ENCODE data around the gene TMEM184A.

Gene TMEM184A

GRCh38 chr7:1558841-1559625, 3.0 kb upstream of the TMEM184A start:
- peaks cover 28% of the 10 kb centered on the region for H3K4me1 ChIP-seq (ENCODE audit: insufficient read depth, low read length)
- no peak overlapping the region for H2AFZ ChIP-seq (ENCODE audit: low read depth, low read length)
- no peaks in the 10 kb centered on the region for H3K36me3 ChIP-seq (ENCODE audit: insufficient read depth, low read length)
- H3K9me3 ChIP-seq (ENCODE audit: low read length), result no peaks in the 10 kb centered on the region
- no peak overlapping the region for H3K4me3 ChIP-seq (ENCODE audit: low read length)
- H3K27me3 ChIP-seq (ENCODE audit: insufficient read depth, low read length), result peaks cover 15% of the 10 kb centered on the region

GRCh38 chr7:1558181-1558811, 2.3 kb upstream of the TMEM184A start:
- H3K4me1 ChIP-seq (ENCODE audit: insufficient read depth, low read length), result peaks cover 28% of the 10 kb centered on the region
- H3K36me3 ChIP-seq (ENCODE audit: insufficient read depth, low read length), result no peaks in the 10 kb centered on the region
- H2AFZ ChIP-seq (ENCODE audit: low read depth, low read length), result no peak overlapping the region
- no peaks in the 10 kb centered on the region for H3K9me3 ChIP-seq (ENCODE audit: low read length)
- peaks cover 15% of the 10 kb centered on the region for H3K27me3 ChIP-seq (ENCODE audit: insufficient read depth, low read length)
- H3K4me3 ChIP-seq (ENCODE audit: low read length), result no peak overlapping the region

GRCh38 chr7:1557771-1558170, 1.8 kb upstream of the TMEM184A start:
- H3K9me3 ChIP-seq (ENCODE audit: low read length), result no peaks in the 10 kb centered on the region
- no peak overlapping the region for H2AFZ ChIP-seq (ENCODE audit: low read depth, low read length)
- no peaks in the 10 kb centered on the region for H3K36me3 ChIP-seq (ENCODE audit: insufficient read depth, low read length)
- peaks cover 28% of the 10 kb centered on the region for H3K4me1 ChIP-seq (ENCODE audit: insufficient read depth, low read length)
- no peak overlapping the region for H3K4me3 ChIP-seq (ENCODE audit: low read length)
- peaks cover 15% of the 10 kb centered on the region for H3K27me3 ChIP-seq (ENCODE audit: insufficient read depth, low read length)

- no peaks in the 10 kb centered on the region for H3K9me3 ChIP-seq (ENCODE audit: low read length)
- no peak overlapping the region for H2AFZ ChIP-seq (ENCODE audit: low read depth, low read length)
- peaks cover 15% of the 10 kb centered on the region for H3K27me3 ChIP-seq (ENCODE audit: insufficient read depth, low read length)
- no peak overlapping the region for H3K4me3 ChIP-seq (ENCODE audit: low read length)
- H3K4me1 ChIP-seq (ENCODE audit: insufficient read depth, low read length), result peaks cover 24% of the 10 kb centered on the region
- no peaks in the 10 kb centered on the region for H3K36me3 ChIP-seq (ENCODE audit: insufficient read depth, low read length)
Measured at GRCh38 chr7:1557006-1557405, 1.0 kb upstream of the TMEM184A start.

GRCh38 chr7:1555046-1555812, 776 bp downstream of the TMEM184A start:
- Histone ChIP-seq H3K27me3 (ENCODE audit: insufficient read depth, low read length) (peaks cover 12% of the 10 kb centered on the region), H3K36me3 (ENCODE audit: insufficient read depth, low read length) (no peaks in the 10 kb centered on the region), H3K4me1 (ENCODE audit: insufficient read depth, low read length) (peaks cover 24% of the 10 kb centered on the region), H3K9me3 (ENCODE audit: low read length) (no peaks in the 10 kb centered on the region), H2AFZ (ENCODE audit: low read depth, low read length) (peak overlapping the region; percentile 7), H3K4me3 (ENCODE audit: low read length) (no peak overlapping the region)

GRCh38 chr7:1554333-1555045, 1.5 kb downstream of the TMEM184A start:
- Histone ChIP-seq H3K4me1 (ENCODE audit: insufficient read depth, low read length) (peaks cover 18% of the 10 kb centered on the region), H3K36me3 (ENCODE audit: insufficient read depth, low read length) (no peaks in the 10 kb centered on the region), H3K4me3 (ENCODE audit: low read length) (no peak overlapping the region), H2AFZ (ENCODE audit: low read depth, low read length) (no peak overlapping the region), H3K27me3 (ENCODE audit: insufficient read depth, low read length) (peaks cover 9% of the 10 kb centered on the region), H3K9me3 (ENCODE audit: low read length) (no peaks in the 10 kb centered on the region)

GRCh38 chr7:1553512-1554210, 2.3 kb downstream of the TMEM184A start:
- Histone ChIP-seq H3K4me1 (ENCODE audit: insufficient read depth, low read length) (peaks cover 14% of the 10 kb centered on the region), H3K9me3 (ENCODE audit: low read length) (no peaks in the 10 kb centered on the region), H3K27me3 (ENCODE audit: insufficient read depth, low read length) (peaks cover 14% of the 10 kb centered on the region), H2AFZ (ENCODE audit: low read depth, low read length) (no peak overlapping the region), H3K4me3 (ENCODE audit: low read length) (no peak overlapping the region), H3K36me3 (ENCODE audit: insufficient read depth, low read length) (no peaks in the 10 kb centered on the region)

GRCh38 chr7:1552200-1552599, 3.8 kb downstream of the TMEM184A start:
- Histone ChIP-seq H3K27me3 (ENCODE audit: insufficient read depth, low read length) (peaks cover 21% of the 10 kb centered on the region), H3K9me3 (ENCODE audit: low read length) (no peaks in the 10 kb centered on the region), H3K4me1 (ENCODE audit: insufficient read depth, low read length) (peaks cover 12% of the 10 kb centered on the region), H3K36me3 (ENCODE audit: insufficient read depth, low read length) (no peaks in the 10 kb centered on the region), H3K4me3 (ENCODE audit: low read length) (no peak overlapping the region), H2AFZ (ENCODE audit: low read depth, low read length) (no peak overlapping the region)

GRCh38 chr7:1550846-1551155, 5.2 kb downstream of the TMEM184A start:
- Histone ChIP-seq H3K9me3 (ENCODE audit: low read length) (no peaks in the 10 kb centered on the region), H3K4me3 (ENCODE audit: low read length) (no peak overlapping the region), H3K36me3 (ENCODE audit: insufficient read depth, low read length) (no peaks in the 10 kb centered on the region), H3K27me3 (ENCODE audit: insufficient read depth, low read length) (peaks cover 16% of the 10 kb centered on the region), H2AFZ (ENCODE audit: low read depth, low read length) (no peak overlapping the region), H3K4me1 (ENCODE audit: insufficient read depth, low read length) (peaks cover 9% of the 10 kb centered on the region)

- Histone ChIP-seq H2AFZ (ENCODE audit: low read depth, low read length) (no peak overlapping the region), H3K27me3 (ENCODE audit: insufficient read depth, low read length) (peaks cover 11% of the 10 kb centered on the region), H3K9me3 (ENCODE audit: low read length) (no peaks in the 10 kb centered on the region), H3K4me3 (ENCODE audit: low read length) (no peak overlapping the region), H3K4me1 (ENCODE audit: insufficient read depth, low read length) (peaks cover 3% of the 10 kb centered on the region), H3K36me3 (ENCODE audit: insufficient read depth, low read length) (no peaks in the 10 kb centered on the region)
Measured at GRCh38 chr7:1550005-1550845, 5.8 kb downstream of the TMEM184A start.

GRCh38 chr7:1549357-1550004, 6.5 kb downstream of the TMEM184A start:
- no peak overlapping the region for H2AFZ ChIP-seq (ENCODE audit: low read depth, low read length)
- no peaks in the 10 kb centered on the region for H3K9me3 ChIP-seq (ENCODE audit: low read length)
- H3K27me3 ChIP-seq (ENCODE audit: insufficient read depth, low read length), result peaks cover 11% of the 10 kb centered on the region
- H3K4me3 ChIP-seq (ENCODE audit: low read length), result no peak overlapping the region
- H3K4me1 ChIP-seq (ENCODE audit: insufficient read depth, low read length), result no peaks in the 10 kb centered on the region
- no peaks in the 10 kb centered on the region for H3K36me3 ChIP-seq (ENCODE audit: insufficient read depth, low read length)
